PC-9 (cell line): Measurements from ENCODE around the gene CFAP119. TPM values are rescaled to one million over a fixed set of nuclear protein-coding genes. Genes with fewer than 3 reads are reported as not detected.

ENCODE experiments used
- BruUV-seq: library from RNA; stranded (reverse); fragments of 400-500 nt; replicated peaks from 2 replicates; lab custom pipeline; 2021; lab: Mats Ljungman, UMichigan
- CTCF ChIA-PET: fragments of 300-600 bp; sonication (Branson Sonifier 250); formaldehyde crosslinking; loops from one replicate; lab custom pipeline; 2022; ENCODE audit warnings: antibody characterized with exemption; lab: Charles Lee
- POLR2A ChIA-PET: fragments of 300-600 bp; sonication (Branson Sonifier 250); formaldehyde crosslinking; loops from one replicate; lab custom pipeline; 2022; ENCODE audit warnings: antibody characterized with exemption; ENCODE audit not compliant: unreplicated experiment; lab: Charles Lee
- DNase-seq, 2 experiments: peaks; one replicate each; pipeline versions ENCODE4 v3.0.0 to v3.0.0-alpha.2; 2015 to 2022; ENCODE audit warnings: mixed read lengths in 1 of 2
- H2AFZ ChIP-seq: fragments of 200-600 bp; sonication (generic); 2 replicates; pipeline ENCODE4 v1.8.1; 2017; ENCODE audit warnings: antibody characterized with exemption
- H3F3A ChIP-seq: fragments of 200-600 bp; sonication (generic); 2 replicates; pipeline ENCODE4 v1.8.1; 2017; ENCODE audit warnings: antibody characterized with exemption, mild to moderate bottlenecking, low read depth; ENCODE audit not compliant: insufficient read depth
- H3K27ac ChIP-seq: fragments of 200-600 bp; sonication (generic); 2 replicates; pipeline ENCODE4 v1.6.1; 2016; ENCODE audit warnings: mixed run types
- H3K27me3 ChIP-seq: fragments of 200-600 bp; sonication (generic); 2 replicates; pipeline ENCODE4 v1.6.1; 2016; ENCODE audit warnings: low read depth, mixed run types; ENCODE audit not compliant: insufficient read depth
- H3K36me3 ChIP-seq: fragments of 200-600 bp; sonication (generic); 2 replicates; pipeline ENCODE4 v1.6.1; 2016; ENCODE audit warnings: low read depth, mixed run types
- H3K4me1 ChIP-seq: fragments of 200-600 bp; sonication (generic); replicated peaks from 2 replicates; pipeline ENCODE4 v1.6.1; 2016; ENCODE audit warnings: mixed run types; ENCODE audit not compliant: insufficient read depth
- H3K4me2 ChIP-seq: fragments of 200-600 bp; sonication (generic); 2 replicates; pipeline ENCODE4 v1.6.1; 2017; ENCODE audit warnings: mixed run types
- H3K4me3 ChIP-seq: fragments of 200-600 bp; sonication (generic); 2 replicates; pipeline ENCODE4 v1.6.1; 2016; ENCODE audit warnings: mixed run types
- H3K79me2 ChIP-seq: fragments of 200-600 bp; sonication (generic); 2 replicates; pipeline ENCODE4 v1.6.1; 2017; ENCODE audit warnings: low read depth, mixed run types
- H3K9me2 ChIP-seq: fragments of 200-600 bp; sonication (generic); 2 replicates; pipeline ENCODE4 v1.8.1; 2017; ENCODE audit warnings: mild to moderate bottlenecking; ENCODE audit not compliant: insufficient read depth
- H3K9me3 ChIP-seq: fragments of 200-600 bp; sonication (generic); 2 replicates; pipeline ENCODE4 v1.8.1; 2016; ENCODE audit warnings: low read depth; ENCODE audit not compliant: insufficient read depth
- H4K20me1 ChIP-seq: fragments of 200-600 bp; sonication (generic); 2 replicates; pipeline ENCODE4 v1.8.1; 2017; ENCODE audit not compliant: insufficient read depth
- CTCF ChIP-seq: fragments of 200-600 bp; sonication (generic); conservative IDR thresholded peaks from 2 replicates; pipeline ENCODE4 v1.6.1; 2017; ENCODE audit warnings: mixed run types, antibody characterized with exemption, mild to moderate bottlenecking, moderate library complexity
- EZH2 ChIP-seq: fragments of 200-600 bp; sonication (generic); IDR thresholded peaks from 2 replicates; pipeline ENCODE4 v1.8.0; 2017; ENCODE audit warnings: antibody characterized with exemption, low read depth
- intact Hi-C: fragments of 100-400 bp; cut with micrococcal nuclease; formaldehyde crosslinking; loops from one replicate; pipeline ENCODE4 v1.10.0; 2022; ENCODE audit not compliant: unreplicated experiment
- total RNA-seq: library from RNA; stranded (reverse); gene quantifications from 2 replicates; pipeline ENCODE4 v1.2.3, GENCODE V29; 2021

Gene CFAP119
- total RNA-seq, 1 experiment from 2014 or later = 19.9 TPM

- no peaks in the 10 kb centered on the region for H3K27me3 ChIP-seq
- H3K79me2 ChIP-seq = peaks cover 16% of the 10 kb centered on the region
- H3K27ac ChIP-seq = no peak overlapping the region
- no peaks in the 10 kb centered on the region; the same call in 1 of the 2 replicates for H4K20me1 ChIP-seq
- intact Hi-C loops = no loop called here
- no peaks in the 10 kb centered on the region for H3K9me3 ChIP-seq
- H3K4me1 ChIP-seq = peaks cover 14% of the 10 kb centered on the region
- no peaks in the 10 kb centered on the region for H3K36me3 ChIP-seq
- H3K4me3 ChIP-seq = no peak overlapping the region
- no peak for DNase-seq
- no peaks in the 10 kb centered on the region for H3K9me2 ChIP-seq
- TF ChIP-seq EZH2 (no peak), CTCF (no peak)
- no peak overlapping the region for H3K4me2 ChIP-seq
- H3F3A ChIP-seq = peaks cover 13% of the 10 kb centered on the region; the same call in 1 of the 2 replicates
- ChIA-PET POLR2A (no interaction called here), CTCF (no interaction called here)
- no TSS peak for BruUV-seq
- no peak overlapping the region for H2AFZ ChIP-seq
Observed at GRCh38 chr16:30783280-30784109, 21.6 kb upstream of the CFAP119 start.

- H3K4me3 ChIP-seq = no peak overlapping the region
- no peaks in the 10 kb centered on the region for H3K9me3 ChIP-seq
- intact Hi-C loops = no loop called here
- TF ChIP-seq CTCF (no peak), EZH2 (no peak)
- no peak overlapping the region for H3K4me2 ChIP-seq
- BruUV-seq = no TSS peak
- H3K27me3 ChIP-seq = no peaks in the 10 kb centered on the region
- POLR2A ChIA-PET = interaction anchor here (0.7 kb wide), 1 partner anchor 46 kb away, joined by 3 read pairs; no protein-coding TSS in a partner anchor
- peaks cover 21% of the 10 kb centered on the region; the same call in 1 of the 2 replicates for H3F3A ChIP-seq
- no peaks in the 10 kb centered on the region for H3K9me2 ChIP-seq
- H3K27ac ChIP-seq = no peak overlapping the region
- peaks cover 16% of the 10 kb centered on the region for H3K79me2 ChIP-seq
- H4K20me1 ChIP-seq = no peaks in the 10 kb centered on the region; the same call in 1 of the 2 replicates
- DNase-seq = no peak
- H3K4me1 ChIP-seq = peaks cover 6% of the 10 kb centered on the region
- no peaks in the 10 kb centered on the region for H3K36me3 ChIP-seq
- no peak overlapping the region for H2AFZ ChIP-seq
- CTCF ChIA-PET = no interaction called here
Observed at GRCh38 chr16:30782486-30783279, 20.8 kb upstream of the CFAP119 start.

GRCh38 chr16:30780549-30780948, 18.7 kb upstream of the CFAP119 start:
- BruUV-seq = no TSS peak
- intact Hi-C loops = no loop called here
- no peaks in the 10 kb centered on the region for H3K36me3 ChIP-seq
- H3K27ac ChIP-seq = no peak overlapping the region
- no peaks in the 10 kb centered on the region for H3K9me2 ChIP-seq
- H3K4me3 ChIP-seq = no peak overlapping the region
- TF ChIP-seq CTCF (no peak), EZH2 (no peak)
- POLR2A ChIA-PET = interaction anchor here (0.6 kb wide), 1 partner anchor 15 kb away, joined by 5 read pairs; no protein-coding TSS in a partner anchor
- CTCF ChIA-PET = no interaction called here
- no peaks in the 10 kb centered on the region for H3K9me3 ChIP-seq
- no peak overlapping the region for H3K4me2 ChIP-seq
- no peak overlapping the region for H2AFZ ChIP-seq
- peaks cover 3% of the 10 kb centered on the region for H3K79me2 ChIP-seq
- H3F3A ChIP-seq = peaks cover 28% of the 10 kb centered on the region; the same call in 1 of the 2 replicates
- no peaks in the 10 kb centered on the region for H3K27me3 ChIP-seq
- no peaks in the 10 kb centered on the region for H4K20me1 ChIP-seq
- peaks cover 8% of the 10 kb centered on the region; the same call in 1 of the 2 replicates for H3K4me1 ChIP-seq
- DNase-seq = no peak
